Measurements from ENCODE around the gene NR2C1.

GRCh38 chr12:94979941-94980340, 93.5 kb downstream of the NR2C1 start:
- TF ChIP-seq, protein P1, sequence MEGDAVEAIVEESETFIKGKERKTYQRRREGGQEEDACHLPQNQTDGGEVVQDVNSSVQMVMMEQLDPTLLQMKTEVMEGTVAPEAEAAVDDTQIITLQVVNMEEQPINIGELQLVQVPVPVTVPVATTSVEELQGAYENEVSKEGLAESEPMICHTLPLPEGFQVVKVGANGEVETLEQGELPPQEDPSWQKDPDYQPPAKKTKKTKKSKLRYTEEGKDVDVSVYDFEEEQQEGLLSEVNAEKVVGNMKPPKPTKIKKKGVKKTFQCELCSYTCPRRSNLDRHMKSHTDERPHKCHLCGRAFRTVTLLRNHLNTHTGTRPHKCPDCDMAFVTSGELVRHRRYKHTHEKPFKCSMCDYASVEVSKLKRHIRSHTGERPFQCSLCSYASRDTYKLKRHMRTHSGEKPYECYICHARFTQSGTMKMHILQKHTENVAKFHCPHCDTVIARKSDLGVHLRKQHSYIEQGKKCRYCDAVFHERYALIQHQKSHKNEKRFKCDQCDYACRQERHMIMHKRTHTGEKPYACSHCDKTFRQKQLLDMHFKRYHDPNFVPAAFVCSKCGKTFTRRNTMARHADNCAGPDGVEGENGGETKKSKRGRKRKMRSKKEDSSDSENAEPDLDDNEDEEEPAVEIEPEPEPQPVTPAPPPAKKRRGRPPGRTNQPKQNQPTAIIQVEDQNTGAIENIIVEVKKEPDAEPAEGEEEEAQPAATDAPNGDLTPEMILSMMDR (IDR thresholded peaks at IDR 0.05): no peak
- TF ChIP-seq EP300 (IDR thresholded peaks at IDR 0.05): no peak
- TF ChIP-seq POLR2A (IDR thresholded peaks at IDR 0.05; ENCODE audit: low read depth): no peak
- TF ChIP-seq POLR2AphosphoS5 (IDR thresholded peaks at IDR 0.05): no peak

Measured in esophagus muscularis mucosa (tissue), 4 donors.